ENCODE data around the gene CEP85L.

The CEP85L gene

DNA sequence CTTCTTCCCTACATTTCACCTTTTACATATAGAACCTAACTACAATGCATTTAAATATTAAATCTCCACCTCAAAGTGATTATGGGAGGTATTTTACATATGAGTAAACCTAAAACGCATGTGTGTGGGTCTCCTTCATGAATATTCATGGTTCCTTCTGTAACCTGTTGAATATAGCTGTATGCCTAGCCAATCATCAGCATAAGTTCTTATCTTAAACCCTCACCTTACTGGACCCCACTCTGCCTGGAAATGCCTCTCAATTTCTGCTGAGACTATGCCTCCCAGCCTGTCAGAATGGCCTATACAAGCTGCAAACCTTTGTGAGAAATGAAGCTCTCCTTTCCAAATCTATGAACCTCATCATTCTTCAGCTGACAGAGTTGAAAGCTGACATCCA, 21.3 kb downstream of the CEP85L start:
- H3K36me3 ChIP-seq (ENCODE audit: low read length), result no peaks in the 10 kb centered on the region
- no peak overlapping the region for H3K9ac ChIP-seq (ENCODE audit: low read length)
- no peak overlapping the region for H2AFZ ChIP-seq (ENCODE audit: low read depth, low read length, severe bottlenecking)
- H3K9me3 ChIP-seq (ENCODE audit: insufficient read depth, low read length), result no peaks in the 10 kb centered on the region
- H3F3A ChIP-seq (ENCODE audit: insufficient read depth), result no peaks in the 10 kb centered on the region
- H3K27ac ChIP-seq (ENCODE audit: low read depth, low read length), result no peak overlapping the region
- no peaks in the 10 kb centered on the region for H4K20me1 ChIP-seq (ENCODE audit: low read depth, low read length)
- TF ChIP-seq EZH2phosphoT487 (conservative IDR thresholded peaks at IDR 0.05; ENCODE audit: low read length), result no peak
- TF ChIP-seq CTCF (IDR thresholded peaks at IDR 0.05; ENCODE audit: insufficient read depth, low read length, poor library complexity, severe bottlenecking), result no peak
- H3K27me3 ChIP-seq (ENCODE audit: low read length), result no peaks in the 10 kb centered on the region
- H3K9me2 ChIP-seq (replicated peaks; ENCODE audit: insufficient read depth, low read length), result no peaks in the 10 kb centered on the region
- no peak overlapping the region for H3K4me2 ChIP-seq (ENCODE audit: low read depth, low read length, poor library complexity, severe bottlenecking)
- no peak overlapping the region for H3K4me3 ChIP-seq (ENCODE audit: insufficient read depth, low read length, poor library complexity, severe bottlenecking)
- H3K79me2 ChIP-seq (ENCODE audit: insufficient read depth, low read length), result no peaks in the 10 kb centered on the region

DNA sequence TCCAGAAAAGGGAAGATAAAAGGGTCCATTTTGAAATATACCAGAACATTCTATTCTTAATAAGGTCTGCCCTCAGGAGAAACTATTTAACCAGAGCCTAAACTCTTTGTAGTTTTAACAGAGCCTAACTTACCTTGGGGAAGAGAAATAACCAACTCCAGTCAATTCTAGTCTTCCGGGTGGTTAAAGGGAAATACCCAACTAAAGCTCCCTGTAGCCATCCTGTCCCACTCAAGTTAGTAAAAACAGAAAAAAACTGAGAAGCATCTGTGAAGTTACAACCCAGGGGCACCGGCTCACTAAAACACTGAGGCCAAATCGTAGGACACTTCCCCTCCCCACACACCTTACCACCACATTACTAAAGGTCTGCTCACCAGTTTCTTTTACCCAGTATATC, 23.7 kb downstream of the CEP85L start:
- Histone ChIP-seq H3K9ac (ENCODE audit: low read length) (no peak overlapping the region), H3K36me3 (ENCODE audit: low read length) (no peaks in the 10 kb centered on the region), H3K4me2 (ENCODE audit: low read depth, low read length, poor library complexity, severe bottlenecking) (no peak overlapping the region), H4K20me1 (ENCODE audit: low read depth, low read length) (no peaks in the 10 kb centered on the region), H3K27me3 (ENCODE audit: low read length) (no peaks in the 10 kb centered on the region), H3F3A (ENCODE audit: insufficient read depth) (no peaks in the 10 kb centered on the region), H3K9me2 (replicated peaks; ENCODE audit: insufficient read depth, low read length) (no peaks in the 10 kb centered on the region), H3K79me2 (ENCODE audit: insufficient read depth, low read length) (no peaks in the 10 kb centered on the region), H3K4me3 (ENCODE audit: insufficient read depth, low read length, poor library complexity, severe bottlenecking) (no peak overlapping the region), H2AFZ (ENCODE audit: low read depth, low read length, severe bottlenecking) (no peak overlapping the region), H3K27ac (ENCODE audit: low read depth, low read length) (no peak overlapping the region), H3K9me3 (ENCODE audit: insufficient read depth, low read length) (no peaks in the 10 kb centered on the region)
- TF ChIP-seq EZH2phosphoT487 (conservative IDR thresholded peaks at IDR 0.05; ENCODE audit: low read length) (no peak), CTCF (IDR thresholded peaks at IDR 0.05; ENCODE audit: insufficient read depth, low read length, poor library complexity, severe bottlenecking) (no peak)

DNA sequence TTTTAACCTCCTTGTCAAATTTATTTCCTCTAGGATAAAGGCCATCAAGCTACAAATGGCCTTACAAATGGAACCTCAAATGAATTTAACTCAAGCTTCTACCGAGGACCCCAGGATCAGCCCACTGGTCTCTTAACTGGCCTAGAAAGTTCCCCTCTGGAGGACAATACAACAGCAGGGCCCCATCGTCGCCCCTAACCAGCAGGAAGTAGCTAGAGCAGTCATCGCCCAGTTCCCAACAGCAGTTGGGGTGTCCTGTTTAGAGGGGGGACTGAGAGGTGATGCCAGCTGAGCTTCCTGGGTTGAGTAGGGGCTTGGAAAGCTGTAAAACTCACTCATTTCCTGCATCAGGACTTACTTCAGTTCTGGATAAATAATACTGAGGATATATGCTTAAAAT, 25.6 kb downstream of the CEP85L start:
- no peaks in the 10 kb centered on the region for H3K36me3 ChIP-seq (ENCODE audit: low read length)
- H3K9me3 ChIP-seq (ENCODE audit: insufficient read depth, low read length), result no peaks in the 10 kb centered on the region
- no peak overlapping the region for H3K4me3 ChIP-seq (ENCODE audit: insufficient read depth, low read length, poor library complexity, severe bottlenecking)

More for the DNA sequence above, 25.6 kb downstream of the CEP85L start:
- Histone ChIP-seq H3K4me2 (ENCODE audit: low read depth, low read length, poor library complexity, severe bottlenecking) (no peak overlapping the region), H3K79me2 (ENCODE audit: insufficient read depth, low read length) (no peaks in the 10 kb centered on the region), H2AFZ (ENCODE audit: low read depth, low read length, severe bottlenecking) (no peak overlapping the region), H3K27me3 (ENCODE audit: low read length) (no peaks in the 10 kb centered on the region), H3F3A (ENCODE audit: insufficient read depth) (no peaks in the 10 kb centered on the region), H3K27ac (ENCODE audit: low read depth, low read length) (no peak overlapping the region), H4K20me1 (ENCODE audit: low read depth, low read length) (no peaks in the 10 kb centered on the region), H3K9ac (ENCODE audit: low read length) (no peak overlapping the region), H3K9me2 (replicated peaks; ENCODE audit: insufficient read depth, low read length) (no peaks in the 10 kb centered on the region)
- no peak for TF ChIP-seq EZH2phosphoT487 (conservative IDR thresholded peaks at IDR 0.05; ENCODE audit: low read length)
- TF ChIP-seq CTCF (IDR thresholded peaks at IDR 0.05; ENCODE audit: insufficient read depth, low read length, poor library complexity, severe bottlenecking), result no peak
